SHP77 treated with DMSO at 0.1 percent for 48 hours (cell line): ENCODE measurements around the gene SHC3.

Experiments used
- DNase-seq: peaks from one replicate; lab custom pipeline; 2025; lab: John Stamatoyannopoulos, UW

The SHC3 gene

GRCh38 chr9:89053301-89053700, 125.3 kb downstream of the SHC3 start:
- no peak for DNase-seq

- DNase-seq: no peak
Measured at GRCh38 chr9:89052470-89053097, 126.0 kb downstream of the SHC3 start.

GRCh38 chr9:89051421-89052025, 127.1 kb downstream of the SHC3 start:
- no peak for DNase-seq

GRCh38 chr9:89049646-89050045, 129.0 kb downstream of the SHC3 start:
- no peak for DNase-seq

- DNase-seq: no peak
Measured at GRCh38 chr9:89048616-89049015, 130.0 kb downstream of the SHC3 start.

GRCh38 chr9:89047667-89048066, 131.0 kb downstream of the SHC3 start:
- no peak for DNase-seq

GRCh38 chr9:89046832-89047231, 131.8 kb downstream of the SHC3 start:
- DNase-seq: no peak

- DNase-seq: no peak
Measured at GRCh38 chr9:89044881-89045280, 133.7 kb downstream of the SHC3 start.

GRCh38 chr9:89044104-89044503, 134.5 kb downstream of the SHC3 start:
- DNase-seq: no peak

GRCh38 chr9:89042984-89043383, 135.6 kb downstream of the SHC3 start:
- DNase-seq: no peak

GRCh38 chr9:89039664-89040063, 139.0 kb downstream of the SHC3 start:
- no peak for DNase-seq

- no peak for DNase-seq
Measured at GRCh38 chr9:89039104-89039465, 139.5 kb downstream of the SHC3 start.

GRCh38 chr9:89038382-89039103, 140.1 kb downstream of the SHC3 start:
- DNase-seq: no peak

GRCh38 chr9:89037891-89038290, 140.7 kb downstream of the SHC3 start:
- DNase-seq: no peak

- DNase-seq: no peak
Measured at GRCh38 chr9:89037346-89037745, 141.3 kb downstream of the SHC3 start.

- no peak for DNase-seq
Measured at GRCh38 chr9:89036891-89037290, 141.7 kb downstream of the SHC3 start.

- no peak for DNase-seq
Measured at GRCh38 chr9:89036383-89036782, 142.2 kb downstream of the SHC3 start.

GRCh38 chr9:89032661-89033060, 146.0 kb downstream of the SHC3 start:
- DNase-seq: no peak

GRCh38 chr9:89032173-89032572, 146.4 kb downstream of the SHC3 start:
- no peak for DNase-seq

- no peak for DNase-seq
Measured at GRCh38 chr9:89029788-89030187, 148.8 kb downstream of the SHC3 start.

GRCh38 chr9:89026876-89027275, 151.7 kb downstream of the SHC3 start:
- DNase-seq: no peak

- DNase-seq: no peak
Measured at GRCh38 chr9:89025553-89025952, 153.1 kb downstream of the SHC3 start.

GRCh38 chr9:89024727-89025126, 153.9 kb downstream of the SHC3 start:
- no peak for DNase-seq

- no peak for DNase-seq
Measured at GRCh38 chr9:89023740-89024139, 154.9 kb downstream of the SHC3 start.
